ENCODE results near the gene WNT10A. TPM values are rescaled to one million over a fixed set of nuclear protein-coding genes. Genes with fewer than 3 reads are reported as not detected.

Gene WNT10A
- total RNA-seq = 2.3 and 2.4 TPM in 2 replicates

GRCh38 chr2:218880102-218880858 is at the start of gene WNT10A:
WNT10A (plus strand) TSS chr2:218880852; CDS start chr2:218880996, 144 bp downstream.
- TF ChIP-seq CTCF (IDR thresholded peaks at IDR 0.05; ENCODE audit: insufficient read depth, low read length, severe bottlenecking) = no peak
- no peak for DNase-seq (ENCODE audit: low read depth)
- Histone ChIP-seq H3K36me3 (ENCODE audit: control insufficient read depth, insufficient read depth, low read length) (no peaks in the 10 kb centered on the region), H3K4me3 (ENCODE audit: low read depth, low read length) (peak within 1 kb of the TSS; percentile 43), H3K27me3 (ENCODE audit: control insufficient read depth, insufficient read depth, low read length) (peaks cover 2% of the 10 kb centered on the region)
- FAIRE-seq = no peak

- no peak for TF ChIP-seq CTCF (IDR thresholded peaks at IDR 0.05; ENCODE audit: insufficient read depth, low read length, severe bottlenecking)
- Histone ChIP-seq H3K4me3 (ENCODE audit: low read depth, low read length) (no peak within 1 kb of the TSS), H3K36me3 (ENCODE audit: control insufficient read depth, insufficient read depth, low read length) (no peaks in the 10 kb centered on the region), H3K27me3 (ENCODE audit: control insufficient read depth, insufficient read depth, low read length) (peaks cover 2% of the 10 kb centered on the region)
- FAIRE-seq (peak; percentile 13), DNase-seq (ENCODE audit: low read depth) (no peak)
Observed at GRCh38 chr2:218831378-218831990, 49.2 kb upstream of the WNT10A start, which contains the start of gene PRKAG3. PRKAG3 (minus strand) TSS chr2:218831803.

- FAIRE-seq (peak; percentile 36), DNase-seq (ENCODE audit: low read depth) (no peak)
- H3K27me3 ChIP-seq (ENCODE audit: control insufficient read depth, insufficient read depth, low read length) = peaks cover 2% of the 10 kb centered on the region
- TF ChIP-seq CTCF (IDR thresholded peaks at IDR 0.05; ENCODE audit: insufficient read depth, low read length, severe bottlenecking) = no peak
- no peak overlapping the region for H3K4me3 ChIP-seq (ENCODE audit: low read depth, low read length)
- no peaks in the 10 kb centered on the region for H3K36me3 ChIP-seq (ENCODE audit: control insufficient read depth, insufficient read depth, low read length)
Observed at GRCh38 chr2:218832081-218832480, 48.6 kb upstream of the WNT10A start.

- DNase-seq (ENCODE audit: low read depth) (peak; percentile 25), FAIRE-seq (no peak)
- no peak for TF ChIP-seq CTCF (IDR thresholded peaks at IDR 0.05; ENCODE audit: insufficient read depth, low read length, severe bottlenecking)
- Histone ChIP-seq H3K36me3 (ENCODE audit: control insufficient read depth, insufficient read depth, low read length) (no peaks in the 10 kb centered on the region), H3K4me3 (ENCODE audit: low read depth, low read length) (no peak overlapping the region), H3K27me3 (ENCODE audit: control insufficient read depth, insufficient read depth, low read length) (peaks cover 4% of the 10 kb centered on the region)
Observed at GRCh38 chr2:218832520-218832919, 48.1 kb upstream of the WNT10A start.

- DNase-seq (ENCODE audit: low read depth) (no peak), FAIRE-seq (peak; percentile 92)
- Histone ChIP-seq H3K36me3 (ENCODE audit: control insufficient read depth, insufficient read depth, low read length) (no peaks in the 10 kb centered on the region), H3K4me3 (ENCODE audit: low read depth, low read length) (no peak overlapping the region), H3K27me3 (ENCODE audit: control insufficient read depth, insufficient read depth, low read length) (peaks cover 4% of the 10 kb centered on the region)
- no peak for TF ChIP-seq CTCF (IDR thresholded peaks at IDR 0.05; ENCODE audit: insufficient read depth, low read length, severe bottlenecking)
Observed at GRCh38 chr2:218833023-218833609, 47.5 kb upstream of the WNT10A start.
